Fibroblast of peridontal ligament (primary cell): ENCODE results near the gene KIAA0825.
A peak's percentile ranks its signal among the peaks of the same experiment; 100 is the strongest.

Experiments
- DNase-seq: peaks from one replicate; pipeline ENCODE4 v3.0.0-alpha.2; 2010; ENCODE audit errors: extremely low read depth

The KIAA0825 gene, protein sequence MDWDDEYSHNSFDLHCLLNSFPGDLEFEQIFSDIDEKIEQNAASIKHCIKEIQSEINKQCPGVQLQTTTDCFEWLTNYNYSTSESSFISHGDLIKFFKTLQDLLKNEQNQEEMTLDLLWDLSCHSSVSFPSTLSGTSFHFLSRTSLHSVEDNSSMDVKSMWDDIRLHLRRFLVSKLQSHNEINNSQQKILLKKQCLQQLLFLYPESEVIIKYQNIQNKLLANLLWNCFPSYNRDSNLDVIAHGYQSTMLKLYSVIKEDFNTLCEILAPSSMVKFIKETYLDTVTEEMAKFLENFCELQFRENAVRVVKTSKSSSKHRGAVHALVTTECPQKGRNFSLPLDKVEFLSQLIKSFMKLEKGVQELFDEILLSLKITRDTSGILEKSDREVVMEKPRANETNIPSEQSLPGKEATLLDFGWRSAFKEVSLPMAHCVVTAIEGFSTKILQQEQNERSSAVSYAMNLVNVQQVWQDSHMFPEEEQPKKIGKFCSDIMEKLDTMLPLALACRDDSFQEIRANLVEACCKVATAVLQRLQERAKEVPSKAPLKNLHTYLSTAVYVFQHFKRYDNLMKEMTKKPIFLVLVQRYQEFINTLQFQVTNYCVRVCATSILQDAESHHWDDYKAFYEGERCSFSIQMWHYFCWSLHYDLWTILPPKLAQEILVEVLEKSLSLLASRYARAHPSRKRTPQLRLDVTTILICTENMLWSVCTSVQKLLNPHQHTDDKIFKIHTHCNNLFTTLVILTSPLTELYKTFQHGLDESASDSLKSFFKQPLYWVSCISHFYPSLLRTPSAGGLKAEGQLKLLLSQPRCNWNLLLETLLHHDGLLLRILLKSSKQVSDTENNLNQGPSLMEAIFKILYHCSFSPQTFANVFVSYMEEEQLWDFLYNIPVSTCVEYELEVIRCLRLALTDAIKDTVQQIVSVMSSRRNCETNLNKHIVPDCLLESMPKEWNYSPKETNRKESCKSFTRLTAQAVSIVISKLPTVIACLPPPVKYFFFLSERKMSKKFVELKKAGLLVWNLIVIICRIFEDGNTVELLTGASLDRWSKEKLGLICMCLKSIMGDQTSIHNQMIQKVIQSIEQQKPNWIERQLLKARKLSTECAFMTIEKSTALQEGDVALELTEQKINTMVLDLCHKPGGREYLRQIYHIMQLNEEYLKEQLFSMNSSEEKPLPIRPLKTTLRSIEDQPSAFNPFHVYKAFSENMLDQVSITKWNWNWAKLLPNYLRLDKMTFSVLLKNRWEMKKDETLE (N-terminal part only)

GRCh38 chr5:94618493-94619328 lies at the start of gene KIAA0825, which contains the start of gene SLF1:
Gene KIAA0825, minus strand, starts transcription at chr5:94618604. Its CDS starts 81,478 bp downstream, at chr5:94537126.
Gene SLF1, plus strand, starts transcription at chr5:94618669. Its CDS starts 10,142 bp downstream, at chr5:94628811.
- peak; percentile 76 for DNase-seq

DNA sequence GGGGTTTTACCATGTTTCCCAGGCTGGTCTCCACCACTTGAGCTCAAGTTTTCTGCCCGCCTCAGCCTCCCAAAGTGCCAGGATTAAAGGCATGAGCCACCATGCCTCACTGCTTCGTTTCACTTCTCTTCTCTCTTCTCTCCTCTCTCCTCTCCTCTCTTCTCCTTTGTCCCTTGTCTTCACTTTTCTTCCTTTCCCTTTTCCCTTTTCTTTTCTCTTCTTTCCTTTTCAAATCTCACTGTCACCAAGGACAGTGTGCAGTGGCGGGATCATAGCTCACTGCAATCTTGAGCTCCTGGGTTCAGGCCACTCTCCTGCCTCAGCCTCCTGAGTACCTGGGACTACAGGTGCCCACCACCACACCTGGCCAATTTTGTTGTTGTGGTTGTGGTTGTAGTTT lies 49.5 kb upstream of the KIAA0825 start:
- DNase-seq, result no peak

DNA sequence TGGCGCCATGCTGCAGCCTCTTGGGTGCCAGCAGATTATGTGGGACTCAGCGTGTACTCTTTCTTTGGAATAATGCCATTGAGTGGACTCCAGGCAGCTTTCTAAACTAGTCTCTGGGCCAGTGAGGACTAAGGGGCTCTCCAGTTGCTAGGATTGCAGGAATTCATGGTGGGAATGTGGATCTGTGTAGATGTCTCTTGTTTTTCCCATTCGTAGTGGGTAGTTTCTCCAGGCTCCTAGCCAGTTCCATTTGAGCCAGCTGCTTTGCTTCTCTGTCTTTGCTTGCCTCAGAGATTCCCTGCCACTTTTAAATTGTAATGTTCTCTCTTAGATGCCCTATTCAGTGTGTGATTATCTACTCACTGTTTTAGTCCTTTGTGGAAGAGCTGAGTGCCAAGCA lies 42.7 kb upstream of the KIAA0825 start:
- no peak for DNase-seq

GRCh38 chr5:94660506-94660905 lies 42.1 kb upstream of the KIAA0825 start:
- DNase-seq, result no peak

GRCh38 chr5:94658272-94658671 lies 39.9 kb upstream of the KIAA0825 start:
- DNase-seq, result no peak

DNA sequence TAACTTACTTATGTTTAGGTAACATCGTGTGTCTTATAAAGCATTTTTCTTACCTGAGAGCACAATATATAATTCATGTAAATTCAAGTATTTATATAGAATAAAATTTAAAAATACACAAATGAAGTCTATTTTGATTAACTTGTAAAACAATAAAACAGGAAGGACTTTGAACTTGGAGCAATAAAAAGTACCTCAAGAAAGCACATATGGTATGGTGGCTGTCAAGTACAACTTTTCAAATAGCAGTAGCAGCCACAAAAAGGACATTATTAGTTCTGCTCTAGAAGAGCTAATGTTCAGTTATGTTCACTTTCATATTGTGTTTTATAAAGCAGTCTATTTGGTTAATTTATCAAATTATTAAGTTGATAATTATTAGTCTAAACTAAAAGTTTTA lies 31.5 kb upstream of the KIAA0825 start:
- no peak for DNase-seq

DNA sequence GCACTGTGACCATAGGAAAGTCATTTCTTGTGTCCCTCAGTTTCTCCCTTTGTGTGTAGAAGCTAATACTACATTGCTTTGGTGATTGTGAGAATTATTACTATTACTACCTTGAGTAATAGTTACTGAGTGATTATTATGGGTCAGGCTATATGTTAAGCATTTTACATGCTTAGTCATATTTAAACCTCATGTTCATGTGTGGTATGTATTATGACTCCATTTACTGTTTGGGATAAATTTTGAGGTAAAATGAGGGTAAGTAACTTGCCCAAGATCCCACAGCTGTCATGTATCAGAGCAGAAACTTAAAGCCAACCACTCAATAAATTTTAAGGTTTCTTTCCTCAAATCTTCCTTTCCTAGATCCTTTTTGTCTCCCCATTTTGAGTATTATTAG lies 28.4 kb upstream of the KIAA0825 start:
- no peak for DNase-seq

DNA sequence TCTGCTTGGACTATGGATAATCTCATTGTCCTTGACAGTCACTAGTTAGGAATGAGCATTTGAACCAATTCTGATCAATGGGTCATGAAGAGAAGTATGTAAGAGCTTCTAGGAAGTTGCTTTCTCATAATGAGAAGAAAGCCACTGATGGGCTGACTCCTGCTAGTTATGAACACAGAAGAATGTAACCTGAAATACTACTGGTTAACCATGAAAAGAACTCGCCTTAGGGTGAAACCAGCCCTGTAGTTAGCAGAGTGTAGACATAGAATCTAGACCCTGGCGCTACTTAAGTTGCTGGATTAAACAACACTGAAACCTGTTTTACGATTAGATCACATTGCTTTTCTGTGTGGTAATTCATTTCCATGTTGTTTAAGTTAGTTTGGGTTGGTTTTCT lies 26.6 kb upstream of the KIAA0825 start:
- no peak for DNase-seq

DNA sequence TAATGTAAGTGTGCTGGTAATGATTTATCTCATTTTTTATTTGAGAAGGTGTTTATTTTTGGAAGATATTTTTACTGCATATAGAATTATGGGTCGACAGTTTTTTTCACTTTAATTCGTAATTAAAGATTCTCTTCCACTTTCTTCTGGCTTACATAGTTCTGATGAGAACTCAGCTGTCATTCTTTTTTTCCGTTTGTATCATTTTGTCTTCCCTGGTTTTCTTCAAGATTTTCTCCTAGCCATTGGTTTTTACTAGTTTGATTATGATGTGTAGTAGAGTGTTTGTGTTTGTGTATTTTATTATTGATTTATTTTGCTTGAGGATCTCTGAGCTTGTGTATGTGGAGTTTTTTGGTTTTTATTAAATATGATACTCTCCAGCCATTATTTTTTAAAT lies 21.8 kb upstream of the KIAA0825 start:
- no peak for DNase-seq

GRCh38 chr5:94632024-94632423 lies 13.6 kb upstream of the KIAA0825 start:
- no peak for DNase-seq

GRCh38 chr5:94627191-94627590 lies 8.8 kb upstream of the KIAA0825 start:
- DNase-seq, result peak; percentile 43

GRCh38 chr5:94623877-94624276 lies 5.5 kb upstream of the KIAA0825 start:
- DNase-seq, result no peak

- peak; percentile 28 for DNase-seq
Measured at GRCh38 chr5:94623011-94623410, 4.6 kb upstream of the KIAA0825 start.

- no peak for DNase-seq
Measured at GRCh38 chr5:94621763-94622162, 3.4 kb upstream of the KIAA0825 start.

DNA sequence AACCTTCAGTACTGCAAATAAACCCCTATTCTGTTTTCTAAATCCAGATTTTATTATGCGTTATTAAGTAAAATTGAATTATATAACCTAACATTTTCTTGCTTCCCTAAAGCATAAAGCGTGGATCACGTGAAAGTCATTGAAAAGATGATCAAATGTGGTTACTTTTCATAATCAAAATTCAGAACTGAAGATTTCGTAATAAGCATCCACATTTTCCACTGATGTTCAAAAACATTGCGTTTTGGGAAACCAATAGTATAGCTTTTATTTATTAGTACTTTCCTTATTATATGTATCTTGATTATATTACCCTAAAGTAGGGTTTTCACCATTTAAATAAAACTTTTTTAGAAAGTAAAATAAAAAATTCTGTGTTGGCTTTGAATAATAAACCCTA lies 1.9 kb upstream of the KIAA0825 start:
- DNase-seq, result no peak

- DNase-seq, result peak; percentile 65
Measured at GRCh38 chr5:94618029-94618492, 343 bp downstream of the KIAA0825 start.

- DNase-seq, result no peak
Measured at GRCh38 chr5:94615862-94616261, 2.5 kb downstream of the KIAA0825 start.

GRCh38 chr5:94614156-94614805 lies 4.1 kb downstream of the KIAA0825 start:
- DNase-seq, result no peak

DNA sequence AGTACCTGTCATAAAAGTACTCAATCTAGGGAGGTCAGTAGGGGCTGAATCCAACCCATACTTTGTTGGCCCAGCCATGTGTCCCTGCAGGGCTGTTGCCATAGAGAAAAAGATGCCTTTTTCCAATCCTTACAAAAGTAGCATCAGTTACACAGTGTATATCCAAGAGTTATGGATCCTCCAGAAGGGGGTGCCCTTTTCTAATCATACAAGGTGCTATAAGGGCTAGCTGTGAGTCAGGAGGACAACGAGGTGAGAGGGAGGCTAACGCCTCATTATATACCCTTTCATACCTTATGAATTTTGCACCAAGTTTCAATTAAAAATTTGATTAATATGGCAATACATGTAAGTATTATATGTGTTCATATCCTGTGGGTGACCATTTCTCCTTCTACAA lies 4.8 kb downstream of the KIAA0825 start:
- no peak for DNase-seq

DNA sequence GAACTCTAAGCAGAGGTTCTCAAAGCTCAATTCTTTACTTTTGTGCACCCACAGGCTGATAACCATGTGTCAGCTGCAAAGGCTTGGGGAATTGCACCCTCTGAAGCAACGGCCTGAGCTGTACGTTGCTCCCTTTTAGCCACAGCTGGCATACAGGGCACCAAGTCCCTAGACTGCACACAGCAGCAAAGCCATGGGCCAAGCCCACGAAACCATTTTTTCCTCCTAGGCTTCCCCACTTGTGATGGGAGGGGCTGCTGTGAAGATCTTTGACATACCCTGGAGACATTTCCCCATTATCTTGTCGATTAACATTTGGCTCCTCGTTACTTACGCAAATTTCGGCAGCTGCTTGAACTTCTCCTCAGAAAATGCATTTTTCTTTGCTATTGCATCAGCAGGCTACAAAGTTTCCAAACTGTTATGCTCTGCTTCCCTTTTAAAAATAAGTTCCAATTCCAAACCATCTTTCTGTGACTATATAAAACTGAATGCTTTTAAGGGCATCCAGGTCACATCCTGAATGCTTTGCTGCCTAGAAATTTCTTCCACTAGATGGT lies 23.0 kb downstream of the KIAA0825 start:
- DNase-seq, result no peak
